GM18505 (cell line): Measurements from ENCODE around the gene ARMC2.

Experiments
- ATAC-seq: cut with Tn5 transposase; IDR thresholded peaks from one replicate; pipeline ENCODE4 v1.9.1; 2021; ENCODE audit not compliant: unreplicated experiment
- POLR2A ChIP-seq: IDR thresholded peaks from 4 replicates; pipeline ENCODE4 v1.6.1; 2011; ENCODE audit warnings: borderline replicate concordance; ENCODE audit not compliant: insufficient read depth, insufficient read length; ENCODE audit errors: extremely low read depth

The ARMC2 gene

GRCh38 chr6:108937170-108937569 lies 88.9 kb downstream of the ARMC2 start:
- no peak for TF ChIP-seq POLR2A
- no peak for ATAC-seq

- no peak for ATAC-seq
- TF ChIP-seq POLR2A: no peak
Measured at GRCh38 chr6:108940741-108941140, 92.5 kb downstream of the ARMC2 start.

DNA sequence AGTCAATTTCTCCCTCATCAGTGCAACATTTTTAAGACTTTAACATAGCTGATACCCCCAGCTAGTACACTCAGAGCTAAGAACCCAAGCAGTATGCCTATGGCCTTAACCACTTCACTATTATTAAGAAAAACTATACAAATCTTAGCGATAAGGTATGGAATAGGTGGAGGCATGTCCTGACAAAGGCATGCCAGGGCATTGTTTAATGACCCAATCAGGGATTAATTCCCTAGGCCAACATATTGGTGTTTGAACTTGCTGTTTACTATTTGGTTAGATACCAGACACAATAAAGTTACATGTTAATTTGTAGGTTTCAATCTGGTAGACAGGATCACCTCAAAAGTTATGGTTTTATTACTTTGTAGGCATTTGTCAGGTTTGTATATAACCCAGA lies 93.1 kb downstream of the ARMC2 start:
- TF ChIP-seq POLR2A: no peak
- ATAC-seq: no peak

DNA sequence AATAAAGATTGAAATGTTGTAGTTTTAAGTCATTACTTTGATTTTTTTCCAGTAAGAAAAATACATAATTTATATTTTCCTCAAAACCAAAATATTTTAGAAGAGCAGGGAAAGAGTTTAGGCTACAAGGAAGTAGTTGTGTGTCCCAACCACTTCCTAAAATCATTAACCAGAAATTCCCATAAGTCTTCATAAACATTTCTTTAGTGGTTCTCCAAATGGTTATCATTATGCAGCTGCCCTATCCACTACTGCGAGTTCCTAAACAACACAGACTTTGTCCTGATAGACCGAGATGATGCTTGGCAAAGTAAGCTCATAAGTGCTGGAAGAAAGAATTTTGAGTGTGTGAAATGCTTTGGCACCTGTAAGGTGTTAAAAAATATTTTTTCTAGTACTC lies 93.6 kb downstream of the ARMC2 start:
- TF ChIP-seq POLR2A: no peak
- no peak for ATAC-seq

DNA sequence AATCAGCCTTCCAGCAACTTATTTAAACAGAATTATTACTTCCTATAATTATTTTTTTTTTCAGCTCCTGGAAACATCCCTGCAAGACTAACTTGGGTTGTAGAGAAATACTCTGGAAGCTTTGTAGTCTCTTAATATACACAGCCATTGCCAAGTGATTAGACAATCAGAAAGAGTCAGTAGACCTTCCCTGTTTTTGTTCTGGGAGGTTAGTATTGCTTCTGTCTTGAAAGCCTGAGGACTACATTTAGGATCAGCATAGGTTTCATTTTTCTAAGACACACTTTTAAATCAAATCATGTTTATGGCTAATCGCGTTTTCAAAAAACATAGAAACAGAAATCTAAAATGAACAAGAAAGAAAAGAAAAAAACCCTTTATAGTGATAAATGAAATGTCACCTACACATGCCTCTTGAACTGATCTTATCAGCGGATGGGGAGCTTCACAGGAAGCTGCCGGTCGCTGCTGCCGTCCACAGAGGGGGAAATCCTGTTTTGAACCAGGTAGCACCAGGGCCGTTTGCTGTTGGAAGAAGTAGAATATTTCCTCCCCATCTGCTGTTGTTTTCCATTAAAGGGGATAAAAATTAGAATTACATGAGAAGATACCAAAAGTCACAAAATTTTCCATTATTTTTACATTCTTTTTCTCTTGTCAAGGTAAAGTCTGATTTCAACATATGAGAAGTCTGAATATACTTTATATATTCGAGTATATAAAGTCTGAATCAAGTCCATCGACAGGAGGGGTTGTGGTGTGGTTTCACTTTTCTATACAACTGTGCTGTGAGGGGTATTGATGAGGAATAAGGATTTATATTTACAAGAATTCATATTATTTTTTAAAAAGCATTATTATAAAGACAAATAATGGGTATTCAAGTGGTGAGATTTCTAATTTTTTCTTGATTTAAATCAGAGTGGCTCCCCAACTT lies 94.6 kb downstream of the ARMC2 start:
- no peak for TF ChIP-seq POLR2A
- no peak for ATAC-seq

DNA sequence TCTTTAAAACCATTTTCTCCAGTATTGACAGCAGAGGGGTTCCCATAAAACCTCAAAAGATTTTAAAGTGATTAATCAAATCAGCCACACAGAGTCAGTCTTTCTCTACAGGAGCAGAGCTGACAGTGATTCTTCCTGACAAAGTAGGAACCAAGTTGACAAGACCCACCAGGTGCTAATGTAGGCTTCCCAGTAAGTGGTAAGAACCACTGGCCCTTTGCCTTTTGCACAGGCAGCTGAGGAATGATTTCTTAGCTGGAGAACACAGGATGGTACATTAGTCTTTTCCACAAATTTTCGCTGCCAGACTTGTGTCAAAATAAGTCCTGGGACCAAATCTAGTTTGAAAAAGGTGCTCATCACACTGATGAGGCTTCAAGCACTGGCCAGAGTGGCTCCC lies 95.8 kb downstream of the ARMC2 start:
- ATAC-seq: no peak
- no peak for TF ChIP-seq POLR2A

- no peak for ATAC-seq
- no peak for TF ChIP-seq POLR2A
Measured at GRCh38 chr6:108944707-108945680, 96.8 kb downstream of the ARMC2 start.

DNA sequence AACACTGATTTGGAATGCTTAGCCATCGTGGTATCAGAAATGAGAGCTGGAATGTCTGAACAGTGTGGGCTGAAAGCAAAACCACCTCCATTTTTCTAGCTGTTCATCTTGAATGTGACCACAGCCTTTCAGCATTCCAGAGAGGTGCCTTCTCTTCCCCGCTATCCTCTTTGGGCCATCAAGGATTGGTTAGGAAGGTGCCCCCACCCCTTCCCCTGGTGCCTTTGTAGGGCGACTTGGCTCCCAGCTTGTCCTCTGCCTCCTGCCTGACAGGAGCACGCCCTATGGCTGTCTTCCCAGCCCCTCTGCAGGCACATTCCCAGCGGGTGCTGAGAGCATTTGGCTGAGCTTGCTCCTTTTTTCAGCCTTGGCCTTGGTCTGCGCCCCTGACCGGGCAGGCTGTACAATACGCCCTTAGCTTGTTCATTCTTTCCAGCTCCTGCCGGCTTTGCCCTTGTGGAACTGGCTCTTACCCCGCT lies 97.5 kb downstream of the ARMC2 start:
- no peak for ATAC-seq
- TF ChIP-seq POLR2A: no peak

- ATAC-seq: no peak
- TF ChIP-seq POLR2A: no peak
Measured at GRCh38 chr6:108946695-108947094, 98.5 kb downstream of the ARMC2 start.

- TF ChIP-seq POLR2A: no peak
- ATAC-seq: no peak
Measured at GRCh38 chr6:108947114-108947854, 99.1 kb downstream of the ARMC2 start.

DNA sequence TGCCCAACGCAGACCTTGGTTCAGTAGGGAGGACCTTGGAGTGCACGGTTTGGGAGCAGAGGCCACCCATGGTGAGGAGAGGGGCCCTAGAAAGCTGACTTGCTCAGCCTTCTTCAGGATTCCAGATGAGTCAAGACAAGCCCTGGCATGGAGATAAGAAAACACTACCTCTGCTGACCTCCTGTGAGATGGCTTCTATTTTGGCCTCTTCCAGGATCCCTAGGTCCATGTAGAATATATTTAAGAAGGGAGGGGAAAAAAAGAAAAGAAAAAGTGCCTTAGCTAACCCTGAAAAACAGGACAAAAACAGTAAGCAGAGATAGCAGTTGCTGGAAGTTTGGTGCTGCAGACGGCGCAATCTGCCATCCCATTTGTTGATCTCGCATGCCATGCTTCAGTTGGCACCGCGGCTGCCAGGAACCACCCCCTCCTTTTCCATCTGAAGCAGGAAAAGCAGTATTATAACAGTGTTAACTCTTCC lies 100.0 kb downstream of the ARMC2 start:
- no peak for ATAC-seq

GRCh38 chr6:108951351-108951953 lies 103.2 kb downstream of the ARMC2 start:
- no peak for ATAC-seq
- no peak for TF ChIP-seq POLR2A

More for the DNA sequence above, 100.0 kb downstream of the ARMC2 start:
- no peak for TF ChIP-seq POLR2A
